Testis (tissue), 2 donors: ENCODE measurements around the gene RAPGEF6.

Experiments used
- CTCF ChIP-seq, 3 experiments: fragments of 450-650 bp in 2 of 3; fragments of 200-600 bp in 1 of 3; sonication (generic) in 1 of 3; IDR thresholded peaks; one replicate each; pipeline ENCODE4 v1.5.1; 2016 to 2019; ENCODE audit warnings: antibody characterized with exemption in 3 of 3, mild to moderate bottlenecking in 2 of 3, moderate library complexity in 1 of 3
- POLR2A ChIP-seq: fragments of 450-650 bp; IDR thresholded peaks from one replicate; pipeline ENCODE4 v1.6.1; 2017; ENCODE audit warnings: antibody characterized with exemption, mild to moderate bottlenecking, moderate library complexity

- TF ChIP-seq CTCF (IDR thresholded peaks at IDR 0.05) (no peak), POLR2A (no peak)
Observed at GRCh38 chr5:131617140-131617822, 17.7 kb downstream of the RAPGEF6 start.
